Right renal pelvis (tissue), 4 donors: ENCODE results near the gene UNC5C. TPM values are rescaled to one million over a fixed set of nuclear protein-coding genes. Genes with fewer than 3 reads are reported as not detected.

Experiments used
- DNase-seq, 4 donors: peaks; one replicate each; pipeline ENCODE4 v3.0.0-alpha.2; 2013; ENCODE audit warnings: low read depth in 4 of 4, low spot score in 3 of 4, missing footprints in 1 of 4
- polyA plus RNA-seq, 4 donors: library from polyadenylated mRNA; unstranded; fragments of 120-200 nt; gene quantifications; one replicate each; pipeline ENCODE4 v1.2.1, GENCODE V29; 2013; ENCODE audit not compliant: insufficient read length in 4 of 4

Gene UNC5C
- polyA plus RNA-seq, 4 donors = 35.4 to 42.9 (median 38.2) TPM

- no peak for DNase-seq
Measured at GRCh38 chr4:95285797-95286196, 263.0 kb downstream of the UNC5C start.

- DNase-seq = no peak
Measured at GRCh38 chr4:95284655-95285054, 264.1 kb downstream of the UNC5C start.

GRCh38 chr4:95283320-95283719, 265.5 kb downstream of the UNC5C start:
- no peak for DNase-seq

- no peak for DNase-seq
Measured at GRCh38 chr4:95272797-95273196, 276.0 kb downstream of the UNC5C start.

- no peak for DNase-seq
Measured at GRCh38 chr4:95272036-95272435, 276.7 kb downstream of the UNC5C start.

GRCh38 chr4:95268819-95269565, 279.8 kb downstream of the UNC5C start:
- DNase-seq = peak in 1 of 4 donors; percentile 15

- DNase-seq = no peak
Measured at GRCh38 chr4:95267081-95267480, 281.7 kb downstream of the UNC5C start.

GRCh38 chr4:95265814-95266740, 282.7 kb downstream of the UNC5C start:
- no peak for DNase-seq

GRCh38 chr4:95264843-95265242, 283.9 kb downstream of the UNC5C start:
- DNase-seq = no peak

GRCh38 chr4:95263960-95264359, 284.8 kb downstream of the UNC5C start:
- DNase-seq = no peak

- no peak for DNase-seq
Measured at GRCh38 chr4:95263391-95263790, 285.4 kb downstream of the UNC5C start.

GRCh38 chr4:95256108-95256835, 292.5 kb downstream of the UNC5C start:
- DNase-seq = no peak

- no peak for DNase-seq
Measured at GRCh38 chr4:95255396-95256107, 293.2 kb downstream of the UNC5C start.

- no peak for DNase-seq
Measured at GRCh38 chr4:95251568-95251967, 297.2 kb downstream of the UNC5C start.

- DNase-seq = no peak
Measured at GRCh38 chr4:95250544-95251137, 298.1 kb downstream of the UNC5C start.

- no peak for DNase-seq
Measured at GRCh38 chr4:95249426-95250021, 299.2 kb downstream of the UNC5C start.

- no peak for DNase-seq
Measured at GRCh38 chr4:95248720-95249425, 299.9 kb downstream of the UNC5C start.

GRCh38 chr4:95243892-95244291, 304.9 kb downstream of the UNC5C start:
- DNase-seq = no peak

GRCh38 chr4:95238554-95238953, 310.2 kb downstream of the UNC5C start:
- DNase-seq = no peak
